ENCODE measurements around the gene KIF6.

- TF ChIP-seq CTCF (IDR thresholded peaks at IDR 0.05) (no peak), POLR2AphosphoS5 (IDR thresholded peaks at IDR 0.05; ENCODE audit: low read depth, low read length) (no peak), TCF7L2 (IDR thresholded peaks at IDR 0.05; ENCODE audit: low read depth, low read length) (no peak)
Measured at GRCh38 chr6:39670519-39670918, 54.7 kb downstream of the KIF6 start.

All from Panc1 (cell line).